Activated T-helper 1 cell treated with anti-CD3 and anti-CD28 coated beads, Interleukin-2, amount 50 U/mL, for 16 hours (primary cell): ENCODE measurements around the gene GTF2H4.

Source experiments
- DNase-seq, 2 donors: peaks; one replicate each; pipeline ENCODE4 v3.0.0-alpha.2; 2020; ENCODE audit warnings: low read depth in 1 of 2, low spot score in 1 of 2

GTF2H4 gene

GRCh38 chr6:30954631-30955366 is 46.8 kb downstream of the GTF2H4 start:
- DNase-seq = no peak

GRCh38 chr6:30955367-30956042 is 47.5 kb downstream of the GTF2H4 start:
- DNase-seq = peak; percentile 35 to 64

GRCh38 chr6:30957716-30958115 is 49.7 kb downstream of the GTF2H4 start:
- DNase-seq = no peak

GRCh38 chr6:30960907-30961673 is 53.1 kb downstream of the GTF2H4 start:
- DNase-seq = no peak

GRCh38 chr6:30962716-30963115 is 54.7 kb downstream of the GTF2H4 start:
- DNase-seq = no peak

GRCh38 chr6:30963641-30964040 is 55.6 kb downstream of the GTF2H4 start:
- DNase-seq = no peak
